ENCODE measurements around the gene SRSF6. TPM values are rescaled to one million over a fixed set of nuclear protein-coding genes. Genes with fewer than 3 reads are reported as not detected.

Gene SRSF6
- total RNA-seq, 1 experiment from 2014 or later: 335 TPM

DNA sequence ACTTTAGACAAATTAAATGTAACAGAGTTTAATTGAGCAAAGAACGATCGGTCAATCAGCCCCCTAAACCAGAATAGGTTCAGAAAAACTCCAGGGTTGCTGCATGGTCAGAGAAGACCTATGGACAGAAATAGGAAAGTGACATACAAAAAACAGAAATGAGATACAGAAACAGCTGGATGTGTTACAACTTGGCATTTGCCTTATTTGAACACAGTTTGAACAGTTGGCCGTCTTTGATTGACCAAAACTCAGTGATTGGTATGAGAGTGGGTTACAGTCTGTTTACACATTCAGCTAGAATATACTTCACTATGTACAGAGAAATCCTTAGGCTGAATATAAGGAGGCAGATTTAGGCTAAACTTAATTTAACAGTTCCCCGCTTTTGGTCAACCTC is 19.9 kb downstream of the SRSF6 start:
- POLR2A ChIA-PET: interaction anchor here (0.6 kb wide), 1 partner anchor 49 kb away, joined by 4 read pairs; no protein-coding TSS in a partner anchor
- BruUV-seq (replicated peaks): no TSS peak
- CTCF ChIA-PET: no interaction called here

GRCh38 chr20:43490038-43490437 is 32.3 kb downstream of the SRSF6 start:
- POLR2A ChIA-PET: interaction anchor here (0.7 kb wide), 1 partner anchor 32 kb away, joined by 4 read pairs; no protein-coding TSS in a partner anchor
- Histone ChIP-seq H3K9me3 (peaks cover 23% of the 10 kb centered on the region), H3K4me1 (no peaks in the 10 kb centered on the region), H3K27me3 (replicated peaks; ENCODE audit: control insufficient read depth, insufficient read depth, low read length) (no peaks in the 10 kb centered on the region), H3K36me3 (ENCODE audit: control insufficient read depth, insufficient read depth, low read length) (no peaks in the 10 kb centered on the region), H3K4me3 (ENCODE audit: low read depth, low read length) (no peak overlapping the region)
- DNase-seq: no peak
- no peak for TF ChIP-seq CTCF (IDR thresholded peaks at IDR 0.05; ENCODE audit: insufficient read depth in 1 of 2, low read depth in 1 of 2, low read length in 1 of 2, severe bottlenecking in 1 of 2, unreplicated experiment in 1 of 2)
- no peaks in the 10 kb centered on the region for H3K4me1 Mint-ChIP-seq (ENCODE audit: low read depth, unreplicated experiment)
- no peak overlapping the region for H3K27ac Mint-ChIP-seq (ENCODE audit: unreplicated experiment)
- H3K4me3 Mint-ChIP-seq (ENCODE audit: unreplicated experiment): no peak overlapping the region
- no peaks in the 10 kb centered on the region for H3K36me3 Mint-ChIP-seq (ENCODE audit: insufficient read depth, unreplicated experiment)
- peaks cover 10% of the 10 kb centered on the region for H3K9me3 Mint-ChIP-seq (ENCODE audit: unreplicated experiment)
- CTCF ChIA-PET: interaction anchor here (1.0 kb wide), 1 partner anchor 81 kb away, joined by 3 read pairs; no protein-coding TSS in a partner anchor
- intact Hi-C loops (cut with micrococcal nuclease; ENCODE audit: unreplicated experiment): no loop called here
- H3K27me3 Mint-ChIP-seq (ENCODE audit: insufficient read depth, unreplicated experiment): no peaks in the 10 kb centered on the region
- no TSS peak for BruUV-seq (replicated peaks)

More for the DNA sequence above, 19.9 kb downstream of the SRSF6 start:
- Mint-ChIP-seq H3K27me3 (ENCODE audit: insufficient read depth, unreplicated experiment) (peaks cover 16% of the 10 kb centered on the region), H3K4me1 (ENCODE audit: low read depth, unreplicated experiment) (no peaks in the 10 kb centered on the region), H3K36me3 (ENCODE audit: insufficient read depth, unreplicated experiment) (no peaks in the 10 kb centered on the region), H3K4me3 (ENCODE audit: unreplicated experiment) (no peak overlapping the region), H3K27ac (ENCODE audit: unreplicated experiment) (no peak overlapping the region), H3K9me3 (ENCODE audit: unreplicated experiment) (no peaks in the 10 kb centered on the region)
- 0 out of 2 replicates have a peak, but pooled peaks cover 3% of the 10 kb centered on the region for H3K9me3 ChIP-seq
- DNase-seq: no peak
- intact Hi-C loops (cut with micrococcal nuclease; ENCODE audit: unreplicated experiment): no loop called here
- peaks cover 2% of the 10 kb centered on the region; the same call in 1 of the 2 replicates for H3K27me3 ChIP-seq (replicated peaks; ENCODE audit: control insufficient read depth, insufficient read depth, low read length)
- H3K36me3 ChIP-seq (ENCODE audit: control insufficient read depth, insufficient read depth, low read length): no peaks in the 10 kb centered on the region
- H3K4me3 ChIP-seq (ENCODE audit: low read depth, low read length): no peak overlapping the region
- no peaks in the 10 kb centered on the region for H3K4me1 ChIP-seq
- no peak for TF ChIP-seq CTCF (IDR thresholded peaks at IDR 0.05; ENCODE audit: insufficient read depth in 1 of 2, low read depth in 1 of 2, low read length in 1 of 2, severe bottlenecking in 1 of 2, unreplicated experiment in 1 of 2)

DNA sequence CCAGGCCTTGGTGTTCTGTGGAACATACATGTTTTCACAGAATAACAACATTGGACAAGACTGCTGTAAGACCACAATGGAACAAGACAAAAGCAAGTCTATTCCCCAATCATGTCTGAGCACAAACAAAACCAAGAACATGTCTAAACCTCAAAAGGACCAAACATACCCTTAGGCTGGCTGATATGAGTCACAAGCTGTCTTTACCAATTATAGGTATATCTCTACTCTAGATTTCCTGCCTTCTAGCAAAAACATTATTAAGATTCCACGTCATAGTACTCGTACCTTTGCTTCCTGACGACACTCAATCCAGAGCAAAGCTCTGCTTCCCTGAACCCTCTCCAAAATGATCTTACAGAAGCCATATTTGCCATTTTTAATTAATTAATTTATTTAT is 34.4 kb downstream of the SRSF6 start:
- TF ChIP-seq CTCF (IDR thresholded peaks at IDR 0.05; ENCODE audit: insufficient read depth in 1 of 2, low read depth in 1 of 2, low read length in 1 of 2, severe bottlenecking in 1 of 2, unreplicated experiment in 1 of 2): no peak
- no peaks in the 10 kb centered on the region for H3K4me1 Mint-ChIP-seq (ENCODE audit: low read depth, unreplicated experiment)
- Histone ChIP-seq H3K36me3 (ENCODE audit: control insufficient read depth, insufficient read depth, low read length) (no peaks in the 10 kb centered on the region), H3K4me1 (no peaks in the 10 kb centered on the region), H3K9me3 (peaks cover 5% of the 10 kb centered on the region), H3K27me3 (replicated peaks; ENCODE audit: control insufficient read depth, insufficient read depth, low read length) (no peaks in the 10 kb centered on the region; the same call in 1 of the 2 replicates), H3K4me3 (ENCODE audit: low read depth, low read length) (no peak overlapping the region)
- H3K9me3 Mint-ChIP-seq (ENCODE audit: unreplicated experiment): peaks cover 10% of the 10 kb centered on the region
- no TSS peak for BruUV-seq (replicated peaks)
- POLR2A ChIA-PET: no interaction called here
- H3K4me3 Mint-ChIP-seq (ENCODE audit: unreplicated experiment): no peak overlapping the region
- H3K27me3 Mint-ChIP-seq (ENCODE audit: insufficient read depth, unreplicated experiment): no peaks in the 10 kb centered on the region
- no peak for DNase-seq
- no peaks in the 10 kb centered on the region for H3K36me3 Mint-ChIP-seq (ENCODE audit: insufficient read depth, unreplicated experiment)
- no peak overlapping the region for H3K27ac Mint-ChIP-seq (ENCODE audit: unreplicated experiment)
- intact Hi-C loops (cut with micrococcal nuclease; ENCODE audit: unreplicated experiment): no loop called here
- CTCF ChIA-PET: no interaction called here
